Omental fat pad (tissue), 4 donors: Measurements from ENCODE around the gene DSCAML1. TPM values are rescaled to one million over a fixed set of nuclear protein-coding genes. Genes with fewer than 3 reads are reported as not detected.

Source experiments
- ATAC-seq: fragments of 150-250 bp; one replicate; pipeline ENCODE4 v1.9.1; 2016; ENCODE audit warnings: mild to moderate bottlenecking, moderate library complexity; ENCODE audit not compliant: low FRiP score
- DNase-seq: peaks from one replicate; pipeline ENCODE4 v3.0.0-alpha.2; 2019; ENCODE audit warnings: low spot score
- CTCF ChIP-seq, 3 donors: fragments of 450-650 bp; IDR thresholded peaks; one replicate each; pipeline ENCODE4 v1.5.1; 2016 to 2017; ENCODE audit warnings: antibody characterized with exemption in 3 of 3, mild to moderate bottlenecking in 3 of 3, moderate library complexity in 2 of 3
- total RNA-seq, 4 donors: library from RNA; depleted of rRNA; stranded (reverse); fragments of >200 nt; gene quantifications; one replicate each; pipeline ENCODE4 v1.1.0, GENCODE V29; 2016

Gene DSCAML1
- total RNA-seq, 4 donors from 2014 or later = 0.95 to 10.9 (median 3.9) TPM

- no peak for TF ChIP-seq CTCF (IDR thresholded peaks at IDR 0.05)
- DNase-seq (no peak), ATAC-seq (no peak)
These were observed 248.1 kb downstream of the DSCAML1 start for GRCh38 chr11:117548876-117549275.

GRCh38 chr11:117547946-117548345 lies 249.1 kb downstream of the DSCAML1 start:
- DNase-seq (no peak), ATAC-seq (no peak)
- TF ChIP-seq CTCF (IDR thresholded peaks at IDR 0.05) = no peak

GRCh38 chr11:117547195-117547850 lies 249.7 kb downstream of the DSCAML1 start:
- DNase-seq (no peak), ATAC-seq (no peak)
- TF ChIP-seq CTCF (IDR thresholded peaks at IDR 0.05) = no peak

GRCh38 chr11:117546431-117547194 lies 250.4 kb downstream of the DSCAML1 start:
- DNase-seq = no peak
- no peak for ATAC-seq
- TF ChIP-seq CTCF (IDR thresholded peaks at IDR 0.05) = no peak

GRCh38 chr11:117545706-117546105 lies 251.3 kb downstream of the DSCAML1 start:
- ATAC-seq = no peak
- DNase-seq = no peak

GRCh38 chr11:117544130-117544800 lies 252.8 kb downstream of the DSCAML1 start:
- no peak for TF ChIP-seq CTCF (IDR thresholded peaks at IDR 0.05)
- ATAC-seq (no peak), DNase-seq (no peak)

More at GRCh38 chr11:117545706-117546105, 251.3 kb downstream of the DSCAML1 start:
- TF ChIP-seq CTCF (IDR thresholded peaks at IDR 0.05) = no peak
